ENCODE data around the gene SPOCK1. TPM values are rescaled to one million over a fixed set of nuclear protein-coding genes. Genes with fewer than 3 reads are reported as not detected.

Gene SPOCK1
- total and polyA plus RNA-seq, 4 donors: 0.48 to 4.5 (median 0.69) TPM

GRCh38 chr5:137341831-137342230 lies 157.3 kb downstream of the SPOCK1 start:
- ATAC-seq (ENCODE audit: insufficient read depth, low FRiP score): no peak
- Histone ChIP-seq H3K9me3 (ENCODE audit: control insufficient read depth in 4 of 4, insufficient read depth in 3 of 4, low read length in 3 of 4) (no peaks in the 10 kb centered on the region), H3K4me1 (ENCODE audit: control insufficient read depth in 5 of 5, insufficient read depth in 5 of 5, low read length in 5 of 5) (peaks cover 0 to 4% (median 0%) of the 10 kb centered on the region in 5 donors), H3K4me3 (no peak overlapping the region), H3K27ac (ENCODE audit: low read depth in 1 of 2, low read length in 1 of 2) (no peak overlapping the region), H3K36me3 (ENCODE audit: control insufficient read depth in 4 of 4, insufficient read depth in 4 of 4, low read length in 4 of 4) (no peaks in the 10 kb centered on the region), H3K27me3 (ENCODE audit: control insufficient read depth in 3 of 3, insufficient read depth in 3 of 3, low read length in 2 of 3) (no peaks in the 10 kb centered on the region), H3K9ac (ENCODE audit: insufficient read depth in 1 of 2, low read length in 2 of 2) (no peak overlapping the region)
- WGBS, 2 donors: 72 to 74% methylated on average over 8 of the region's 8 CpGs
- no peak for DNase-seq
- no peak for TF ChIP-seq CTCF (IDR thresholded peaks at IDR 0.05; ENCODE audit: control extremely low read depth, extremely low read depth)

DNA sequence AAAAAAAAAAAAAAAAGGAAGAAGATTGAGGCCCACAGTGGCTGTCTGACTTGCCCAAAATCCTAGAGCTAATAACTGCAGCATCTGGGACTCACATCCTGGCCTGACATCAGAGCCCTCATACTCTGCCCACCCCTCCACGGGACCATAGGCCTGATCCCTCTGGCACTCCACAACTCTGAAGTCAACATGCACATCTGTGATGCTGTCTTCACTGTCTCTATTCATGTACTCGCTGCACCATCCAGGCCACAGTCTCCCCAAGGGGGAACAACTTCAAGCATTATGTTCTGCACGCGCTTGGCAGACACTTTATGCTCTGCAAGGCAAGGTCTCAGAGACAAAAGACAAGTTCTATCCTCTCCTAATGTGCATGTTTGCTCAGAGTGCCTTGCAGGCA lies 158.2 kb downstream of the SPOCK1 start:
- DNase-seq (no peak), ATAC-seq (ENCODE audit: insufficient read depth, low FRiP score) (no peak)
- H3K36me3 ChIP-seq (ENCODE audit: control insufficient read depth in 4 of 4, insufficient read depth in 4 of 4, low read length in 4 of 4): no peaks in the 10 kb centered on the region
- H3K4me3 ChIP-seq: no peak overlapping the region
- H3K9ac ChIP-seq (ENCODE audit: insufficient read depth in 1 of 2, low read length in 2 of 2): no peak overlapping the region
- no peaks in the 10 kb centered on the region for H3K27me3 ChIP-seq (ENCODE audit: control insufficient read depth in 3 of 3, insufficient read depth in 3 of 3, low read length in 2 of 3)
- peaks cover 0 to 4% (median 0%) of the 10 kb centered on the region in 5 donors for H3K4me1 ChIP-seq (ENCODE audit: control insufficient read depth in 5 of 5, insufficient read depth in 5 of 5, low read length in 5 of 5)
- no peak overlapping the region for H3K27ac ChIP-seq (ENCODE audit: low read depth in 1 of 2, low read length in 1 of 2)
- WGBS, 2 donors: 87 to 94% methylated on average over 4 of the region's 4 CpGs
- H3K9me3 ChIP-seq (ENCODE audit: control insufficient read depth in 4 of 4, insufficient read depth in 3 of 4, low read length in 3 of 4): no peaks in the 10 kb centered on the region
- no peak for TF ChIP-seq CTCF (IDR thresholded peaks at IDR 0.05; ENCODE audit: control extremely low read depth, extremely low read depth)

- ATAC-seq (ENCODE audit: insufficient read depth, low FRiP score) (no peak), DNase-seq (no peak)
- H3K27me3 ChIP-seq (ENCODE audit: control insufficient read depth in 3 of 3, insufficient read depth in 3 of 3, low read length in 2 of 3): peaks cover 0 to 8% (median 0%) of the 10 kb centered on the region in 3 donors
- no peak for TF ChIP-seq CTCF (IDR thresholded peaks at IDR 0.05; ENCODE audit: control extremely low read depth, extremely low read depth)
- no peak overlapping the region for H3K27ac ChIP-seq (ENCODE audit: low read depth in 1 of 2, low read length in 1 of 2)
- H3K9me3 ChIP-seq (ENCODE audit: control insufficient read depth in 4 of 4, insufficient read depth in 3 of 4, low read length in 3 of 4): no peaks in the 10 kb centered on the region
- no peak overlapping the region for H3K9ac ChIP-seq (ENCODE audit: insufficient read depth in 1 of 2, low read length in 2 of 2)
- H3K36me3 ChIP-seq (ENCODE audit: control insufficient read depth in 4 of 4, insufficient read depth in 4 of 4, low read length in 4 of 4): no peaks in the 10 kb centered on the region
- H3K4me1 ChIP-seq (ENCODE audit: control insufficient read depth in 5 of 5, insufficient read depth in 5 of 5, low read length in 5 of 5): no peaks in the 10 kb centered on the region
- H3K4me3 ChIP-seq: no peak overlapping the region
Observed at GRCh38 chr5:137336565-137337120, 162.5 kb downstream of the SPOCK1 start.

DNA sequence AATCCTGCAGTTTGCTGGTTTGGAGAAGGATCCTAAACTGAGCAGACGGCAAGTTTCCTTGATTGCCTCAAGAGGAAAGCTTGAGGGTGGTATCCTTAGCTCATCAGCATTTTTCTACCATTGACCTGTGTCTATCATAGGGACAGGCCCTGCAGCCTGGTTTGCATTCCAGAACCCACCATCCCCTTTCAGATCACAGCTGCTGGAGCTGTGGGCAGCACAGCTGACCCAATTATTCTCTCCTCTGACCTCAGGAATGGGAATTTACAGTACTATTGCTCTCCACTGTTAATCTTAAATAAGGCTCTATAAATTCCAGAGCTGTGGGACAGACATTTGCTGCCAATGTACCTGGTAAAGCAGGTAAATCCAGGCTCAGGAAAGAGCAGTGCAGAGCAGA lies 163.0 kb downstream of the SPOCK1 start:
- Histone ChIP-seq H3K4me1 (ENCODE audit: control insufficient read depth in 5 of 5, insufficient read depth in 5 of 5, low read length in 5 of 5) (no peaks in the 10 kb centered on the region), H3K27ac (ENCODE audit: low read depth in 1 of 2, low read length in 1 of 2) (no peak overlapping the region), H3K9me3 (ENCODE audit: control insufficient read depth in 4 of 4, insufficient read depth in 3 of 4, low read length in 3 of 4) (no peaks in the 10 kb centered on the region), H3K9ac (ENCODE audit: insufficient read depth in 1 of 2, low read length in 2 of 2) (no peak overlapping the region), H3K4me3 (no peak overlapping the region), H3K36me3 (ENCODE audit: control insufficient read depth in 4 of 4, insufficient read depth in 4 of 4, low read length in 4 of 4) (no peaks in the 10 kb centered on the region), H3K27me3 (ENCODE audit: control insufficient read depth in 3 of 3, insufficient read depth in 3 of 3, low read length in 2 of 3) (peaks cover 0 to 8% (median 0%) of the 10 kb centered on the region in 3 donors)
- no peak for DNase-seq
- 67 to 86% methylated on average over 1 of the region's 1 CpG for WGBS, 2 donors
- TF ChIP-seq CTCF (IDR thresholded peaks at IDR 0.05; ENCODE audit: control extremely low read depth, extremely low read depth): no peak
- no peak for ATAC-seq (ENCODE audit: insufficient read depth, low FRiP score)
